K562 (cell line): ENCODE results near the gene PACSIN2. TPM values are rescaled to one million over a fixed set of nuclear protein-coding genes. Genes with fewer than 3 reads are reported as not detected.

Source experiments
- CHD7 ChIP-seq: fragments of 200-600 bp; sonication (generic); IDR thresholded peaks from one replicate; pipeline ENCODE4 v1.6.1; 2012; ENCODE audit warnings: mild to moderate bottlenecking, low read depth, low read length, inconsistent platforms
- MYC ChIP-seq, 2 experiments: fragments of 250-450 bp in 1 of 2; sonication (Bioruptor Pico) in 1 of 2; IDR thresholded peaks; 2 replicates each; pipeline versions ENCODE4 v1.5.1 to v1.6.1; 2012 to 2021; ENCODE audit warnings: low read depth in 2 of 2, borderline replicate concordance in 1 of 2, improper control_type of control experiment in 1 of 2, low read length in 1 of 2, mild to moderate bottlenecking in 1 of 2, moderate library complexity in 1 of 2
- PTTG1 ChIP-seq: fragments of 450-650 bp; IDR thresholded peaks from 2 replicates; pipeline ENCODE4 v1.6.1; 2016; ENCODE audit warnings: low read depth, mild to moderate bottlenecking, missing genetic modification characterization, missing compliant biosample characterization
- SAFB2 ChIP-seq: fragments of 200-400 bp; formaldehyde crosslinking; IDR thresholded peaks from 2 replicates; pipeline ENCODE4 v1.6.1; 2018; ENCODE audit warnings: borderline replicate concordance, low read length, low read depth, moderate library complexity; ENCODE audit not compliant: severe bottlenecking
- YBX1 ChIP-seq: fragments of 450-650 bp; IDR thresholded peaks from 2 replicates; pipeline ENCODE4 v1.7.1; 2016; ENCODE audit warnings: mild to moderate bottlenecking
- ZNF592 ChIP-seq: fragments of 450-650 bp; IDR thresholded peaks from 2 replicates; pipeline ENCODE4 v1.6.1; 2017; ENCODE audit warnings: antibody characterized with exemption, mild to moderate bottlenecking
- polyA plus RNA-seq, 8 experiments: library from polyadenylated mRNA; depleted of rRNA in 4 of 8; stranded (reverse) in 5 of 8; unstranded in 3 of 8; fragments of >200 nt; fragmentation: Nextera tagmentation in 2 of 8; fragmentation: Illumina TruSeq in 1 of 8; extraction: Ambion mirVana in 2 of 8; extraction: Trizol in 1 of 8; gene quantifications; 2 replicates each; pipeline versions ENCODE4 v1.2.1 to v1.2.3, GENCODE V29; 2011 to 2014; ENCODE audit warnings: inconsistent platforms in 1 of 8, missing spikeins in 1 of 8
- total RNA-seq, 7 experiments: library from RNA; depleted of rRNA in 6 of 7; stranded (reverse); fragments of >200 nt in 6 of 7; fragmentation: Illumina TruSeq in 2 of 7; extraction: Trizol in 2 of 7; gene quantifications; 2 replicates each; pipeline versions ENCODE4 v1.2.1 to v1.2.3, GENCODE V29; 2011 to 2021; ENCODE audit warnings: low replicate concordance in 1 of 7
- TF ChIP-seq, protein P1 (sequence below): sonication (generic); formaldehyde crosslinking; IDR thresholded peaks from 2 replicates; pipeline ENCODE4 v1.8.0; 2023; ENCODE audit warnings: mild to moderate bottlenecking, missing genetic modification reagents

PACSIN2 gene
- total and polyA plus RNA-seq, 9 of the 15 experiments (the other 6 are each of a cell fraction or from before 2014, with no cell fraction given): 0.45 to 45.1 (median 23.9) TPM

DNA sequence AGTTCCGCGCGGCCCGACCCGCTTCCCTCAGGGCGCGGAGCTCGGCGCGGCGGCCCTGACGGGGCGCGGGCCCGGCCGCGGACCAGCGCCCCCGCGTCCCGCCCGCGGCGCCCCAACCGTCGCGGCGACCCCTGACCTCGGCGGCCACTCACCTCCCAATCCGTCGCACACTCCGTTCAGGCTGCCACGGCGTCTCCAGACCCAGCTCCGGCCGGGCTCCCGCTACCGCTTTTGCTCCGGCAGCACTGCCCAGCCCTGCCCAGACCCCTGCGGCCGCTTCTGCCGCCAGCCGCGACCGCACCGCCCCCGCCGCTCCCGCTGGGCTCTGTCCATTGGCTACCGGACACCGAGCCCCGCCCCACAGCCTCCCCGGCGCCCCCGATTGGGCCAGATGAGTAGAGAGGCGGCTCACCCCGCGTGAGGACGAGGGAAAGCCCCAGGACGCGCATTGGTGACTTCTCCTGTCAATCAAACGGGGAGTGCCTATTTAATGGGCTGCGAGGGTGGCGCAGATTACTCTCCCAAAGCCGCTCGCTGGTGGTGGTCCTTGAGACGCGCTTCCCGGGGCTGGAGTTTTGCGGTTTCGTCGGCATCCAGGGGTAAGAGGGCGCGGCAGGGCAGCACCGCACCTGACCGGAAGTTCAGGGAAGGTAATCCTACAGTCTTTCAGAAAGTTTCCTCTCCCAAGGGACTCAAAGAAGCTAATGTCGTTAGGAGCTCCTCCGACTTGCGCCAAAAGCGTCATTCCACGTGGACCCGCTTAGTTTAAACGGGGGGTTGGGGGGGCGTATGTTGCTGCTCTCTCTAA is at the start of gene PACSIN2 (continued):
- TF ChIP-seq CHD7: no peak
- no peak; the same call in none of the 2 replicates for TF ChIP-seq MYC (IDR thresholded peaks at IDR 0.05; ENCODE audit: low read depth, low read length)
- TF ChIP-seq MYC (CRISPR knock-in tag; IDR thresholded peaks at IDR 0.05; ENCODE audit: borderline replicate concordance, low read depth): no peak
- TF ChIP-seq PTTG1 (tag): no peak
- no peak for TF ChIP-seq YBX1
- no peak for TF ChIP-seq SAFB2
- TF ChIP-seq, protein P1, sequence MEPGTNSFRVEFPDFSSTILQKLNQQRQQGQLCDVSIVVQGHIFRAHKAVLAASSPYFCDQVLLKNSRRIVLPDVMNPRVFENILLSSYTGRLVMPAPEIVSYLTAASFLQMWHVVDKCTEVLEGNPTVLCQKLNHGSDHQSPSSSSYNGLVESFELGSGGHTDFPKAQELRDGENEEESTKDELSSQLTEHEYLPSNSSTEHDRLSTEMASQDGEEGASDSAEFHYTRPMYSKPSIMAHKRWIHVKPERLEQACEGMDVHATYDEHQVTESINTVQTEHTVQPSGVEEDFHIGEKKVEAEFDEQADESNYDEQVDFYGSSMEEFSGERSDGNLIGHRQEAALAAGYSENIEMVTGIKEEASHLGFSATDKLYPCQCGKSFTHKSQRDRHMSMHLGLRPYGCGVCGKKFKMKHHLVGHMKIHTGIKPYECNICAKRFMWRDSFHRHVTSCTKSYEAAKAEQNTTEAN: no peak
- TF ChIP-seq ZNF592: no peak
